CD4-positive, alpha-beta T cell (primary cell): ENCODE data around the gene TF. TPM values are rescaled to one million over a fixed set of nuclear protein-coding genes. Genes with fewer than 3 reads are reported as not detected.

Experiments
- ATAC-seq: fragments of 200-7000 bp; cut with Tn5 transposase; one replicate; pipeline ENCODE4 v1.10.0; 2022; ENCODE audit warnings: mild to moderate bottlenecking; ENCODE audit not compliant: poor library complexity
- CTCF ChIA-PET: fragments of 350-600 bp; sonication (Branson Sonifier 250); formaldehyde crosslinking; loops from one replicate; lab custom pipeline; 2021; ENCODE audit warnings: antibody characterized with exemption, inconsistent platforms; lab: Charles Lee
- POLR2A ChIA-PET: fragments of 350-600 bp; sonication (Branson Sonifier 250); formaldehyde crosslinking; loops from one replicate; lab custom pipeline; 2021; ENCODE audit warnings: antibody characterized with exemption, inconsistent platforms; lab: Charles Lee
- DNase-seq, 14 experiments: peaks; one replicate each; pipeline ENCODE4 v3.0.0-alpha.2; 2013 to 2020; ENCODE audit warnings: mixed read lengths in 2 of 14
- H3K27ac ChIP-seq, 2 donors: one replicate each; pipeline versions ENCODE4 v1.5.1 to v1.7.0; 2013; ENCODE audit warnings: low read length in 2 of 2, low read depth in 1 of 2, mild to moderate bottlenecking in 1 of 2
- H3K27me3 ChIP-seq, 2 experiments: 1 replicate in 1 of 2; 2 replicates in 1 of 2; pipeline versions ENCODE4 v1.6.1 to v1.7.0; 2013; ENCODE audit warnings: low read length in 2 of 2, control low read depth in 1 of 2, mild to moderate bottlenecking in 1 of 2, moderate library complexity in 1 of 2; ENCODE audit not compliant: insufficient read depth in 2 of 2, control insufficient read depth in 1 of 2
- H3K36me3 ChIP-seq: one replicate; pipeline ENCODE4 v1.6.1; 2013; ENCODE audit warnings: low read length, control low read depth; ENCODE audit not compliant: insufficient read depth
- H3K4me1 ChIP-seq: one replicate; pipeline ENCODE4 v1.6.1; 2013; ENCODE audit warnings: low read length, control low read depth; ENCODE audit not compliant: insufficient read depth
- H3K4me3 ChIP-seq: one replicate; pipeline ENCODE4 v1.5.1; 2013; ENCODE audit warnings: mild to moderate bottlenecking, low read length, moderate library complexity
- H3K9me3 ChIP-seq, 2 experiments: 1 replicate in 1 of 2; 2 replicates in 1 of 2; pipeline versions ENCODE4 v1.6.1 to v1.7.0; 2013; ENCODE audit warnings: low read length in 2 of 2, mild to moderate bottlenecking in 2 of 2, control low read depth in 1 of 2, moderate library complexity in 1 of 2; ENCODE audit not compliant: control insufficient read depth in 1 of 2, insufficient read depth in 1 of 2
- H3K27ac Mint-ChIP-seq: one replicate; pipeline ENCODE4 v1.8.0; 2020; ENCODE audit warnings: mixed read lengths
- H3K27me3 Mint-ChIP-seq: one replicate; pipeline ENCODE4 v1.8.0; 2021; ENCODE audit warnings: mixed read lengths
- H3K36me3 Mint-ChIP-seq: one replicate; pipeline ENCODE4 v1.8.0; 2021; ENCODE audit warnings: low read depth, mixed read lengths
- H3K4me1 Mint-ChIP-seq: one replicate; pipeline ENCODE4 v1.8.0; 2021; ENCODE audit warnings: low read depth, mixed read lengths
- H3K4me3 Mint-ChIP-seq: one replicate; pipeline ENCODE4 v1.8.0; 2020; ENCODE audit warnings: mild to moderate bottlenecking, mixed read lengths
- H3K9me3 Mint-ChIP-seq: one replicate; pipeline ENCODE4 v1.8.0; 2020; ENCODE audit warnings: mixed read lengths
- CTCF ChIP-seq: fragments of 200-600 bp; IDR thresholded peaks from one replicate; pipeline ENCODE4 v1.8.0; 2022; ENCODE audit warnings: antibody characterized with exemption, mild to moderate bottlenecking
- intact Hi-C, 2 experiments: fragments of 100-400 bp; cut with DNase I in 1 of 2; cut with micrococcal nuclease in 1 of 2; formaldehyde crosslinking; loops; one replicate each; pipeline versions ENCODE4 v1.15.1 to v1.9.0; 2023 to 2025; cut with DNase I, micrococcal nuclease
- total RNA-seq, 174 experiments: library from RNA in 2 of 174; stranded (reverse) in 2 of 174; gene quantifications; one replicate each; pipeline ENCODE4 v1.2.3 and lab custom pipeline; 2021 to 2026

The TF gene
- total RNA-seq, 2 experiments from 2014 or later: 0.30 to 0.34 TPM

- DNase-seq (no peak), ATAC-seq (no peak)
- Mint-ChIP-seq H3K4me3 (no peak overlapping the region), H3K36me3 (no peaks in the 10 kb centered on the region), H3K4me1 (no peaks in the 10 kb centered on the region), H3K9me3 (no peaks in the 10 kb centered on the region), H3K27me3 (peaks cover 25% of the 10 kb centered on the region), H3K27ac (no peak overlapping the region)
- no peaks in the 10 kb centered on the region for H3K4me1 ChIP-seq
- POLR2A ChIA-PET: no interaction called here
- TF ChIP-seq CTCF: no peak
- no peaks in the 10 kb centered on the region for H3K9me3 ChIP-seq
- no peak overlapping the region for H3K4me3 ChIP-seq
- CTCF ChIA-PET: no interaction called here
- H3K27ac ChIP-seq: no peak overlapping the region
- intact Hi-C loops: loop anchor here in 1 of 2 experiments (10.0 kb wide), 1 partner anchor 120 kb away; no protein-coding TSS in a partner anchor
- no peaks in the 10 kb centered on the region for H3K36me3 ChIP-seq
- H3K27me3 ChIP-seq: peaks cover 0 to 3% of the 10 kb centered on the region in 2 experiments
Measured at GRCh38 chr3:133754455-133754854, 8.3 kb downstream of the TF start.

- no peaks in the 10 kb centered on the region for H3K36me3 Mint-ChIP-seq
- H3K36me3 ChIP-seq: no peaks in the 10 kb centered on the region
- TF ChIP-seq CTCF: no peak
- ATAC-seq: no peak
- H3K27ac Mint-ChIP-seq: no peak overlapping the region
- H3K27ac ChIP-seq: no peak overlapping the region
- H3K4me1 Mint-ChIP-seq: no peaks in the 10 kb centered on the region
- H3K4me3 Mint-ChIP-seq: no peak overlapping the region
- no peaks in the 10 kb centered on the region for H3K4me1 ChIP-seq
- peaks cover 18% of the 10 kb centered on the region for H3K27me3 Mint-ChIP-seq
- no peak for DNase-seq
- H3K4me3 ChIP-seq: no peak overlapping the region
- H3K27me3 ChIP-seq: peaks cover 0 to 3% of the 10 kb centered on the region in 2 experiments
- ChIA-PET CTCF (no interaction called here), POLR2A (no interaction called here)
- H3K9me3 ChIP-seq: no peaks in the 10 kb centered on the region
- intact Hi-C loops: loop anchor here in 1 of 2 experiments (10.0 kb wide), 1 partner anchor 120 kb away; no protein-coding TSS in a partner anchor
- H3K9me3 Mint-ChIP-seq: no peaks in the 10 kb centered on the region
Measured at GRCh38 chr3:133754973-133755828, 9.0 kb downstream of the TF start.

GRCh38 chr3:133756716-133757694 lies 10.8 kb downstream of the TF start:
- Mint-ChIP-seq H3K27ac (no peak overlapping the region), H3K36me3 (no peaks in the 10 kb centered on the region), H3K4me1 (no peaks in the 10 kb centered on the region), H3K4me3 (no peak overlapping the region), H3K9me3 (no peaks in the 10 kb centered on the region), H3K27me3 (peaks cover 15% of the 10 kb centered on the region)
- no peak for DNase-seq
- no peak for ATAC-seq
- peaks cover 3% of the 10 kb centered on the region in 2 experiments for H3K27me3 ChIP-seq
- H3K9me3 ChIP-seq: no peaks in the 10 kb centered on the region
- H3K36me3 ChIP-seq: no peaks in the 10 kb centered on the region
- no peaks in the 10 kb centered on the region for H3K4me1 ChIP-seq
- no peak for TF ChIP-seq CTCF
- POLR2A ChIA-PET: no interaction called here
- H3K4me3 ChIP-seq: no peak overlapping the region
- CTCF ChIA-PET: no interaction called here
- H3K27ac ChIP-seq: no peak overlapping the region
- intact Hi-C loops: loop anchor here in 1 of 2 experiments (10.0 kb wide), 1 partner anchor 118 kb away; no protein-coding TSS in a partner anchor
